ENCODE results near the gene ATP2A2. TPM values are rescaled to one million over a fixed set of nuclear protein-coding genes. Genes with fewer than 3 reads are reported as not detected.

ATP2A2 gene
- total RNA-seq, 1 donor from 2014 or later, result 213 TPM

- H3K4me3 Mint-ChIP-seq (ENCODE audit: low read depth), result no peak overlapping the region
- H3K36me3 Mint-ChIP-seq (ENCODE audit: low read depth), result peaks cover 93% of the 10 kb centered on the region
- H3K4me1 Mint-ChIP-seq (ENCODE audit: low read depth), result peaks cover 14% of the 10 kb centered on the region
- H3K27ac Mint-ChIP-seq, result no peak overlapping the region
- no peaks in the 10 kb centered on the region for H3K27me3 Mint-ChIP-seq (ENCODE audit: low read depth)
- intact Hi-C loops (cut with micrococcal nuclease), result no loop called here
- DNase-seq (ENCODE audit: low spot score), result no peak
- H3K9me3 Mint-ChIP-seq, result no peaks in the 10 kb centered on the region
Measured at GRCh38 chr12:110343114-110343513, 62.1 kb downstream of the ATP2A2 start.

- intact Hi-C loops (cut with micrococcal nuclease), result no loop called here
- no peaks in the 10 kb centered on the region for H3K27me3 Mint-ChIP-seq (ENCODE audit: low read depth)
- H3K4me3 Mint-ChIP-seq (ENCODE audit: low read depth), result no peak overlapping the region
Measured at GRCh38 chr12:110343736-110344555, 62.9 kb downstream of the ATP2A2 start.

GRCh38 chr12:110344657-110345056 lies 63.6 kb downstream of the ATP2A2 start:
- Mint-ChIP-seq H3K27ac (no peak overlapping the region), H3K27me3 (ENCODE audit: low read depth) (no peaks in the 10 kb centered on the region), H3K4me3 (ENCODE audit: low read depth) (no peak overlapping the region), H3K4me1 (ENCODE audit: low read depth) (peaks cover 27% of the 10 kb centered on the region), H3K36me3 (ENCODE audit: low read depth) (peaks cover 90% of the 10 kb centered on the region), H3K9me3 (no peaks in the 10 kb centered on the region)
- DNase-seq (ENCODE audit: low spot score), result no peak
- intact Hi-C loops (cut with micrococcal nuclease), result no loop called here

More at GRCh38 chr12:110343736-110344555, 62.9 kb downstream of the ATP2A2 start:
- DNase-seq (ENCODE audit: low spot score), result no peak
- Mint-ChIP-seq H3K9me3 (no peaks in the 10 kb centered on the region), H3K36me3 (ENCODE audit: low read depth) (peaks cover 91% of the 10 kb centered on the region), H3K27ac (no peak overlapping the region), H3K4me1 (ENCODE audit: low read depth) (peaks cover 21% of the 10 kb centered on the region)

GRCh38 chr12:110345176-110345661 lies 64.2 kb downstream of the ATP2A2 start:
- Mint-ChIP-seq H3K9me3 (no peaks in the 10 kb centered on the region), H3K4me1 (ENCODE audit: low read depth) (peaks cover 33% of the 10 kb centered on the region), H3K36me3 (ENCODE audit: low read depth) (peaks cover 89% of the 10 kb centered on the region), H3K27me3 (ENCODE audit: low read depth) (no peaks in the 10 kb centered on the region), H3K27ac (no peak overlapping the region), H3K4me3 (ENCODE audit: low read depth) (no peak overlapping the region)
- DNase-seq (ENCODE audit: low spot score), result no peak
- intact Hi-C loops (cut with micrococcal nuclease), result no loop called here

- Mint-ChIP-seq H3K27me3 (ENCODE audit: low read depth) (no peaks in the 10 kb centered on the region), H3K27ac (no peak overlapping the region), H3K9me3 (no peaks in the 10 kb centered on the region), H3K36me3 (ENCODE audit: low read depth) (peaks cover 89% of the 10 kb centered on the region), H3K4me3 (ENCODE audit: low read depth) (no peak overlapping the region), H3K4me1 (ENCODE audit: low read depth) (peaks cover 40% of the 10 kb centered on the region)
- intact Hi-C loops (cut with micrococcal nuclease), result no loop called here
- DNase-seq (ENCODE audit: low spot score), result no peak
Measured at GRCh38 chr12:110345963-110346362, 64.9 kb downstream of the ATP2A2 start.

GRCh38 chr12:110347767-110348166 lies 66.7 kb downstream of the ATP2A2 start:
- no peak for DNase-seq (ENCODE audit: low spot score)
- Mint-ChIP-seq H3K4me1 (ENCODE audit: low read depth) (peaks cover 41% of the 10 kb centered on the region), H3K27me3 (ENCODE audit: low read depth) (no peaks in the 10 kb centered on the region), H3K4me3 (ENCODE audit: low read depth) (no peak overlapping the region), H3K36me3 (ENCODE audit: low read depth) (peaks cover 74% of the 10 kb centered on the region), H3K27ac (peak overlapping the region; percentile 35), H3K9me3 (no peaks in the 10 kb centered on the region)
- intact Hi-C loops (cut with micrococcal nuclease), result no loop called here

- no peaks in the 10 kb centered on the region for H3K9me3 Mint-ChIP-seq
- DNase-seq (ENCODE audit: low spot score), result no peak
- H3K4me3 Mint-ChIP-seq (ENCODE audit: low read depth), result no peak overlapping the region
Measured at GRCh38 chr12:110348431-110349059, 67.5 kb downstream of the ATP2A2 start.

GRCh38 chr12:110349096-110349495 lies 68.0 kb downstream of the ATP2A2 start:
- peaks cover 62% of the 10 kb centered on the region for H3K36me3 Mint-ChIP-seq (ENCODE audit: low read depth)
- intact Hi-C loops (cut with micrococcal nuclease), result no loop called here
- peak overlapping the region; percentile 45 for H3K4me3 Mint-ChIP-seq (ENCODE audit: low read depth)
- no peak for DNase-seq (ENCODE audit: low spot score)
- no peaks in the 10 kb centered on the region for H3K27me3 Mint-ChIP-seq (ENCODE audit: low read depth)
- peak overlapping the region; percentile 90 for H3K27ac Mint-ChIP-seq
- H3K4me1 Mint-ChIP-seq (ENCODE audit: low read depth), result peaks cover 44% of the 10 kb centered on the region
- H3K9me3 Mint-ChIP-seq, result no peaks in the 10 kb centered on the region

More at GRCh38 chr12:110348431-110349059, 67.5 kb downstream of the ATP2A2 start:
- H3K36me3 Mint-ChIP-seq (ENCODE audit: low read depth), result peaks cover 67% of the 10 kb centered on the region
- H3K4me1 Mint-ChIP-seq (ENCODE audit: low read depth), result peaks cover 41% of the 10 kb centered on the region
- H3K27ac Mint-ChIP-seq, result peak overlapping the region; percentile 90
- no peaks in the 10 kb centered on the region for H3K27me3 Mint-ChIP-seq (ENCODE audit: low read depth)
- intact Hi-C loops (cut with micrococcal nuclease), result no loop called here

GRCh38 chr12:110349514-110350151 lies 68.6 kb downstream of the ATP2A2 start:
- peak overlapping the region; percentile 90 for H3K27ac Mint-ChIP-seq
- intact Hi-C loops (cut with micrococcal nuclease), result loop anchor here (5.0 kb wide), 2 partner anchors 37 to 67 kb away; partner anchors contain the start of gene ATP2A2
- no peaks in the 10 kb centered on the region for H3K9me3 Mint-ChIP-seq
- H3K4me3 Mint-ChIP-seq (ENCODE audit: low read depth), result peak overlapping the region; percentile 45
- peaks cover 50% of the 10 kb centered on the region for H3K4me1 Mint-ChIP-seq (ENCODE audit: low read depth)
- H3K27me3 Mint-ChIP-seq (ENCODE audit: low read depth), result no peaks in the 10 kb centered on the region
- peak; percentile 45 for DNase-seq (ENCODE audit: low spot score)
- H3K36me3 Mint-ChIP-seq (ENCODE audit: low read depth), result peaks cover 57% of the 10 kb centered on the region

GRCh38 chr12:110351119-110351518 lies 70.1 kb downstream of the ATP2A2 start:
- H3K4me1 Mint-ChIP-seq (ENCODE audit: low read depth), result peaks cover 55% of the 10 kb centered on the region

GRCh38 chr12:110352401-110352800 lies 71.4 kb downstream of the ATP2A2 start:
- H3K4me3 Mint-ChIP-seq (ENCODE audit: low read depth), result no peak overlapping the region
- peaks cover 31% of the 10 kb centered on the region for H3K36me3 Mint-ChIP-seq (ENCODE audit: low read depth)
- peaks cover 48% of the 10 kb centered on the region for H3K4me1 Mint-ChIP-seq (ENCODE audit: low read depth)
- no peak overlapping the region for H3K27ac Mint-ChIP-seq
- DNase-seq (ENCODE audit: low spot score), result no peak
- intact Hi-C loops (cut with micrococcal nuclease), result loop anchor here (5.0 kb wide), 2 partner anchors 40 to 70 kb away; partner anchors contain the start of gene ATP2A2
- no peaks in the 10 kb centered on the region for H3K27me3 Mint-ChIP-seq (ENCODE audit: low read depth)
- no peaks in the 10 kb centered on the region for H3K9me3 Mint-ChIP-seq

More at GRCh38 chr12:110351119-110351518, 70.1 kb downstream of the ATP2A2 start:
- Mint-ChIP-seq H3K27ac (peak overlapping the region; percentile 90), H3K9me3 (no peaks in the 10 kb centered on the region), H3K27me3 (ENCODE audit: low read depth) (no peaks in the 10 kb centered on the region), H3K4me3 (ENCODE audit: low read depth) (no peak overlapping the region), H3K36me3 (ENCODE audit: low read depth) (peaks cover 44% of the 10 kb centered on the region)
- no peak for DNase-seq (ENCODE audit: low spot score)
- intact Hi-C loops (cut with micrococcal nuclease), result loop anchor here (5.0 kb wide), 2 partner anchors 39 to 69 kb away; partner anchors contain the start of gene ATP2A2

GRCh38 chr12:110353211-110353965 lies 72.3 kb downstream of the ATP2A2 start:
- H3K9me3 Mint-ChIP-seq, result no peaks in the 10 kb centered on the region
- H3K4me1 Mint-ChIP-seq (ENCODE audit: low read depth), result peaks cover 41% of the 10 kb centered on the region
- DNase-seq (ENCODE audit: low spot score), result no peak
- H3K36me3 Mint-ChIP-seq (ENCODE audit: low read depth), result peaks cover 23% of the 10 kb centered on the region
- H3K4me3 Mint-ChIP-seq (ENCODE audit: low read depth), result no peak overlapping the region
- no peaks in the 10 kb centered on the region for H3K27me3 Mint-ChIP-seq (ENCODE audit: low read depth)
- peak overlapping the region; percentile 5 for H3K27ac Mint-ChIP-seq
- intact Hi-C loops (cut with micrococcal nuclease), result loop anchor here (5.0 kb wide), 2 partner anchors 41 to 71 kb away; partner anchors contain the start of gene ATP2A2

Measured in activated T-helper 2 cell treated with anti-CD3 and anti-CD28 coated beads, Interferon-gamma antibody, Interleukin-2, Interleukin-4, amounts not matched to agents 10 μg/mL and 5 μg/mL and 100 μg/mL, durations not matched to agents 14 hours and 24 hours and 36 hours (primary cell).